Measurements from ENCODE around the gene USP27X. TPM values are rescaled to one million over a fixed set of nuclear protein-coding genes. Genes with fewer than 3 reads are reported as not detected.

Gene USP27X
- total and polyA plus RNA-seq, 4 donors = 2.1 to 4.1 (median 3.9) TPM

DNA sequence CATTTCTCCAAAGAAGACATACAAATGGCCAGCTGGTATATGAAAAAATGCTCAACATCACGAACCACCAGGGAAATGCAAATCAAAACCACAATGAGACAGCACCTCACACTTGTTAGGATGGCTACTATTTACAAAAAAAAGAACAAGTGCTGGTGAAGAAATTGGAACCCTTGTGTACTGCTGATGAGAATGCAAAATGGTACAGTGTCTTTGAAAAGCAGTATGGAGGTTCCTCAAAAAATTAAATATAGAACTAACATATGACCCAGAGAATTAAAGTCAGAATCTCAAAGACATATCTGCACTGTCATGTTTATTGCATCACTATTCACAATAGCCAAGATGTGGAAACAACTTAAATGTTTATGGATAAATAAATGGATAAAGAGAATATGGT, 29.3 kb upstream of the USP27X start:
- Histone ChIP-seq H3K9me3 (ENCODE audit: control insufficient read depth, low read length) (no peaks in the 10 kb centered on the region), H3K27ac (ENCODE audit: low read depth in 1 of 2, low read length in 2 of 2) (no peak overlapping the region), H3K4me1 (ENCODE audit: control insufficient read depth in 1 of 2, insufficient read depth in 2 of 2, low read length in 2 of 2) (no peaks in the 10 kb centered on the region), H3K36me3 (ENCODE audit: control insufficient read depth in 1 of 2, insufficient read depth in 2 of 2, low read length in 1 of 2) (no peaks in the 10 kb centered on the region), H3K27me3 (ENCODE audit: control insufficient read depth in 1 of 2, insufficient read depth in 2 of 2, low read length in 1 of 2) (no peaks in the 10 kb centered on the region), H3K4me3 (ENCODE audit: low read length in 2 of 2) (no peak overlapping the region)
- 18 to 68% methylated on average over 1 of the region's 1 CpG for WGBS, 2 donors
- ATAC-seq (ENCODE audit: low FRiP score) (no peak), DNase-seq (no peak)
- intact Hi-C loops (cut with DNase I) = no loop called here

DNA sequence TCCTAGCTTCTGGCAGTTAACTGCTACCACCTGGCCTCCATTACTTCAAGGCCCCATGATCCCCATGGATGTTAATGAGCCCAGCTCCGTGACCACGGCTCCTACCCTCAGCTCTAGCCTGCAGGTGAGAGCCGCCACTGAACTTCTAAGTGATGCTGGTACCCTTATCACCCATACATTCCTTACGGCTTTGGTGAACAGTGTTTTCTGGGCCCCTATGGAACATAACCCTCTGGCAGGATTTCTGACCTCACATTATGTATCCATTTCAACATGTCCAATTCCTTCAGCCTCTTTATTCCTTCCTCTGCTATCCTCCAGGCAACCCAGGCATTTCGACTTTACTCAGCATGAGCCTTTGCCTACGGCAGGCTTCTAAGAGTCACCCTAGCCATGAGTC, 25.6 kb upstream of the USP27X start:
- Histone ChIP-seq H3K4me1 (ENCODE audit: control insufficient read depth in 1 of 2, insufficient read depth in 2 of 2, low read length in 2 of 2) (no peaks in the 10 kb centered on the region), H3K9me3 (ENCODE audit: control insufficient read depth, low read length) (no peaks in the 10 kb centered on the region), H3K27ac (ENCODE audit: low read depth in 1 of 2, low read length in 2 of 2) (no peak overlapping the region), H3K4me3 (ENCODE audit: low read length in 2 of 2) (no peak overlapping the region), H3K27me3 (ENCODE audit: control insufficient read depth in 1 of 2, insufficient read depth in 2 of 2, low read length in 1 of 2) (no peaks in the 10 kb centered on the region), H3K36me3 (ENCODE audit: control insufficient read depth in 1 of 2, insufficient read depth in 2 of 2, low read length in 1 of 2) (no peaks in the 10 kb centered on the region)
- no peak for DNase-seq
- 79 to 86% methylated on average over 6 of the region's 6 CpGs for WGBS, 2 donors
- no peak for ATAC-seq (ENCODE audit: low FRiP score)
- intact Hi-C loops (cut with DNase I) = no loop called here

- Histone ChIP-seq H3K27ac (ENCODE audit: low read depth in 1 of 2, low read length in 2 of 2) (no peak overlapping the region), H3K4me3 (ENCODE audit: low read length in 2 of 2) (no peak overlapping the region), H3K9me3 (ENCODE audit: control insufficient read depth, low read length) (no peaks in the 10 kb centered on the region), H3K27me3 (ENCODE audit: control insufficient read depth in 1 of 2, insufficient read depth in 2 of 2, low read length in 1 of 2) (no peaks in the 10 kb centered on the region), H3K4me1 (ENCODE audit: control insufficient read depth in 1 of 2, insufficient read depth in 2 of 2, low read length in 2 of 2) (no peaks in the 10 kb centered on the region), H3K36me3 (ENCODE audit: control insufficient read depth in 1 of 2, insufficient read depth in 2 of 2, low read length in 1 of 2) (no peaks in the 10 kb centered on the region)
- no peak for DNase-seq
- intact Hi-C loops (cut with DNase I) = no loop called here
- WGBS, 2 donors = 56 to 72% methylated on average over 2 of the region's 2 CpGs
- ATAC-seq (ENCODE audit: low FRiP score) = no peak
These were observed 22.5 kb upstream of the USP27X start for GRCh38 chrX:49856819-49857218.

DNA sequence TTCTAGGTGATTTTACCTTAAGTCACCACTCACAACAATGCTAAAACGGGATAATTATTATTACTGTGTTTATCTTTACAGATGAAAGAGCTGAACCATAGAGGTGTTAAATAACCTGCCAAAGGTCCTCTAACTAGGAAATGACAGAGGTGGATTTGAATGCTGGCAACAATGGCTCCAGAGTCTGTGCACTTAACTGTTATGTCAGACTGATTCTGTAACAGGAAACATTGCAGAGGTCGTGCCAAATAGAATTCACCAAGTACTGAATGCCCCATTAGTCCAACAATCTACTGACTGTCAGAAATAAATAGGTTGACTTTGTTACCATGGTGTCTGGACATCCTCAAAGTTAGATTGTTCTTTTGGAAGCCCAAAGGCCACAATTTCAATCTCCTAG, 20.9 kb upstream of the USP27X start:
- WGBS, 2 donors = 36 to 51% methylated on average over 2 of the region's 2 CpGs
- no peak for DNase-seq
- Histone ChIP-seq H3K4me3 (ENCODE audit: low read length in 2 of 2) (no peak overlapping the region), H3K4me1 (ENCODE audit: control insufficient read depth in 1 of 2, insufficient read depth in 2 of 2, low read length in 2 of 2) (no peaks in the 10 kb centered on the region), H3K36me3 (ENCODE audit: control insufficient read depth in 1 of 2, insufficient read depth in 2 of 2, low read length in 1 of 2) (no peaks in the 10 kb centered on the region), H3K9me3 (ENCODE audit: control insufficient read depth, low read length) (no peaks in the 10 kb centered on the region), H3K27me3 (ENCODE audit: control insufficient read depth in 1 of 2, insufficient read depth in 2 of 2, low read length in 1 of 2) (no peaks in the 10 kb centered on the region), H3K27ac (ENCODE audit: low read depth in 1 of 2, low read length in 2 of 2) (no peak overlapping the region)
- no peak for ATAC-seq (ENCODE audit: low FRiP score)
- intact Hi-C loops (cut with DNase I) = no loop called here

GRCh38 chrX:49859491-49859890, 19.8 kb upstream of the USP27X start:
- H3K4me1 ChIP-seq (ENCODE audit: control insufficient read depth in 1 of 2, insufficient read depth in 2 of 2, low read length in 2 of 2) = no peaks in the 10 kb centered on the region
- WGBS, 2 donors = 85 to 94% methylated on average over 1 of the region's 1 CpG
- DNase-seq = no peak
- H3K27ac ChIP-seq (ENCODE audit: low read depth in 1 of 2, low read length in 2 of 2) = no peak overlapping the region
- no peaks in the 10 kb centered on the region for H3K27me3 ChIP-seq (ENCODE audit: control insufficient read depth in 1 of 2, insufficient read depth in 2 of 2, low read length in 1 of 2)
- no peak overlapping the region for H3K4me3 ChIP-seq (ENCODE audit: low read length in 2 of 2)
- no peaks in the 10 kb centered on the region for H3K9me3 ChIP-seq (ENCODE audit: control insufficient read depth, low read length)
- no peaks in the 10 kb centered on the region for H3K36me3 ChIP-seq (ENCODE audit: control insufficient read depth in 1 of 2, insufficient read depth in 2 of 2, low read length in 1 of 2)
- intact Hi-C loops (cut with DNase I) = no loop called here
- no peak for ATAC-seq (ENCODE audit: low FRiP score)

- Histone ChIP-seq H3K27me3 (ENCODE audit: control insufficient read depth in 1 of 2, insufficient read depth in 2 of 2, low read length in 1 of 2) (no peaks in the 10 kb centered on the region), H3K9me3 (ENCODE audit: control insufficient read depth, low read length) (no peaks in the 10 kb centered on the region), H3K4me3 (ENCODE audit: low read length in 2 of 2) (no peak overlapping the region), H3K36me3 (ENCODE audit: control insufficient read depth in 1 of 2, insufficient read depth in 2 of 2, low read length in 1 of 2) (no peaks in the 10 kb centered on the region), H3K4me1 (ENCODE audit: control insufficient read depth in 1 of 2, insufficient read depth in 2 of 2, low read length in 2 of 2) (no peaks in the 10 kb centered on the region), H3K27ac (ENCODE audit: low read depth in 1 of 2, low read length in 2 of 2) (no peak overlapping the region)
- ATAC-seq (ENCODE audit: low FRiP score) = no peak
- intact Hi-C loops (cut with DNase I) = no loop called here
- 55 to 59% methylated on average over 2 of the region's 2 CpGs for whole genome bisulfite sequencing, 2 donors
- no peak for DNase-seq
These were observed 18.3 kb upstream of the USP27X start for GRCh38 chrX:49860867-49861535.

DNA sequence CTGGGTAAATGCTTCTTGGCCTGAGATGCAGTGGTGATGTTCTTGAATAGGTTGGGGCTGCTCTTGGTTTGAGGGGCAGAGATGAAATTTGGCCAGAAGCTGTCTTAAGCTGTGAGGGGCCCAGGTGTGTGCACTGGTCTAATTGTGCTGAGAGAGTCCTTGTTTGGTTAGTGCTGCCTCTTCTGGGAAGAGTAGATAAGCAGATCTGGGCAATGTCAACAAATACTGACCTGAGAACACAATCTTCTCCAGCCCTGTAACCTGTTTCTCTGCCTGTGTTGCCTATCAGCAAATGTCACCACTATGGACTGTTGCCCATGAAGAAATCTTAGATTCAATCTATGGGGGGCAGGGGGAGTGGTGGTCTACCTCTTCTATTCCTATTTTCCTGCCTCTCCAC, 17.2 kb upstream of the USP27X start:
- Histone ChIP-seq H3K27me3 (ENCODE audit: control insufficient read depth in 1 of 2, insufficient read depth in 2 of 2, low read length in 1 of 2) (no peaks in the 10 kb centered on the region), H3K9me3 (ENCODE audit: control insufficient read depth, low read length) (no peaks in the 10 kb centered on the region), H3K36me3 (ENCODE audit: control insufficient read depth in 1 of 2, insufficient read depth in 2 of 2, low read length in 1 of 2) (no peaks in the 10 kb centered on the region), H3K4me3 (ENCODE audit: low read length in 2 of 2) (no peak overlapping the region), H3K4me1 (ENCODE audit: control insufficient read depth in 1 of 2, insufficient read depth in 2 of 2, low read length in 2 of 2) (no peaks in the 10 kb centered on the region), H3K27ac (ENCODE audit: low read depth in 1 of 2, low read length in 2 of 2) (no peak overlapping the region)
- ATAC-seq (ENCODE audit: low FRiP score) = no peak
- no peak for DNase-seq
- intact Hi-C loops (cut with DNase I) = no loop called here

DNA sequence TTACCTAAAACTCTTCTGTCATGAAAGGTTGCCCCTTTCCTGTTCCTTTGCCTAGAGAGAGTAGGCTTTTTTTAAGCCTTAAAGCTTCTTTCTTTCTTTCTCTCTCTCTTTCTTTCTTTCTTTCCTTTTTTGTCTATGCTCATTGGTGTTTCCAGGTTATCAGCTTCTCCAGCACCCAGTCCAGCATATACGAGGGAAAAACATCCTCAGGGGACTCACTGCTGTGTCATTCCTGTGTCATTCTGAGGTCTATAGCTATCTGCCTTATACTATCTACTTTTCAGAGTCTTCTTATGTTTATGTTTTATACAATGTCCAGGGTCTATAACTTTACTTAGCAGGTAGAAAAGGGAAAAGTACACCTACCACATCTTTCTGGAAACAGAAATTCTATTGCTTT, 10.5 kb upstream of the USP27X start:
- Histone ChIP-seq H3K4me3 (ENCODE audit: low read length in 2 of 2) (no peak overlapping the region), H3K36me3 (ENCODE audit: control insufficient read depth in 1 of 2, insufficient read depth in 2 of 2, low read length in 1 of 2) (no peaks in the 10 kb centered on the region), H3K27ac (ENCODE audit: low read depth in 1 of 2, low read length in 2 of 2) (no peak overlapping the region), H3K27me3 (ENCODE audit: control insufficient read depth in 1 of 2, insufficient read depth in 2 of 2, low read length in 1 of 2) (no peaks in the 10 kb centered on the region), H3K4me1 (ENCODE audit: control insufficient read depth in 1 of 2, insufficient read depth in 2 of 2, low read length in 2 of 2) (no peaks in the 10 kb centered on the region), H3K9me3 (ENCODE audit: control insufficient read depth, low read length) (no peaks in the 10 kb centered on the region)
- DNase-seq = no peak
- intact Hi-C loops (cut with DNase I) = no loop called here
- ATAC-seq (ENCODE audit: low FRiP score) = no peak
- WGBS, 2 donors = 29 to 37% methylated on average over 1 of the region's 1 CpG

- H3K27ac ChIP-seq (ENCODE audit: low read depth in 1 of 2, low read length in 2 of 2) = no peak overlapping the region
- WGBS, 2 donors = 18 to 22% methylated on average over 3 of the region's 3 CpGs
- intact Hi-C loops (cut with DNase I) = loop anchor here in 1 of 2 donors (5.0 kb wide), 1 partner anchor 584 kb away; no protein-coding TSS in a partner anchor
These were observed 2.5 kb upstream of the USP27X start for GRCh38 chrX:49876750-49877149.

More at GRCh38 chrX:49876750-49877149, 2.5 kb upstream of the USP27X start:
- H3K4me3 ChIP-seq (ENCODE audit: low read length in 2 of 2) = no peak overlapping the region
- H3K4me1 ChIP-seq (ENCODE audit: control insufficient read depth in 1 of 2, insufficient read depth in 2 of 2, low read length in 2 of 2) = peaks cover 0 to 2% of the 10 kb centered on the region in 2 donors
- H3K36me3 ChIP-seq (ENCODE audit: control insufficient read depth in 1 of 2, insufficient read depth in 2 of 2, low read length in 1 of 2) = no peaks in the 10 kb centered on the region
- no peak for ATAC-seq (ENCODE audit: low FRiP score)
- DNase-seq = no peak
- peaks cover 0 to 8% of the 10 kb centered on the region in 2 donors for H3K27me3 ChIP-seq (ENCODE audit: control insufficient read depth in 1 of 2, insufficient read depth in 2 of 2, low read length in 1 of 2)
- no peaks in the 10 kb centered on the region for H3K9me3 ChIP-seq (ENCODE audit: control insufficient read depth, low read length)

All from aorta (tissue), 5 donors.